ENCODE data around the gene RFK.

DNA sequence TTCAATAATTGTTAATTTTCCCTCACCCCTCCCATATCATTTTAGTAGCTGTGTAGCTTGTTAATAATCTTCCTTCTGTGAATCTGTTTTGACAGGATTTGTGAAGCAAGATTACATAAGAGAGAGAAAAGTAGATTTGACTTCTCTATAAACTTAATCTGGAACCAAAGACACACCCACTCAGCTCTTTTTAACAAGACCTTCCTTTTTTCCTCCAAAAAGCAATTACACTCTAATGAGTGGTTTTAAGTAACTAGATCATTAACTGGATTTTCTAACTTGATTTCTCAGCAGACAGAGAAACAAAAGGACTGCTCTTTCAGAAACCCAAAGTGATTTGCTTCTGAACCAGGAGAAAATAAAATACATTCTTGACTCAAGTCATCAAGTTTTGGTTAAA lies 21.9 kb downstream of the RFK start:
- no peak for TF ChIP-seq POLR2A (IDR thresholded peaks at IDR 0.05)
- TF ChIP-seq, protein P1, sequence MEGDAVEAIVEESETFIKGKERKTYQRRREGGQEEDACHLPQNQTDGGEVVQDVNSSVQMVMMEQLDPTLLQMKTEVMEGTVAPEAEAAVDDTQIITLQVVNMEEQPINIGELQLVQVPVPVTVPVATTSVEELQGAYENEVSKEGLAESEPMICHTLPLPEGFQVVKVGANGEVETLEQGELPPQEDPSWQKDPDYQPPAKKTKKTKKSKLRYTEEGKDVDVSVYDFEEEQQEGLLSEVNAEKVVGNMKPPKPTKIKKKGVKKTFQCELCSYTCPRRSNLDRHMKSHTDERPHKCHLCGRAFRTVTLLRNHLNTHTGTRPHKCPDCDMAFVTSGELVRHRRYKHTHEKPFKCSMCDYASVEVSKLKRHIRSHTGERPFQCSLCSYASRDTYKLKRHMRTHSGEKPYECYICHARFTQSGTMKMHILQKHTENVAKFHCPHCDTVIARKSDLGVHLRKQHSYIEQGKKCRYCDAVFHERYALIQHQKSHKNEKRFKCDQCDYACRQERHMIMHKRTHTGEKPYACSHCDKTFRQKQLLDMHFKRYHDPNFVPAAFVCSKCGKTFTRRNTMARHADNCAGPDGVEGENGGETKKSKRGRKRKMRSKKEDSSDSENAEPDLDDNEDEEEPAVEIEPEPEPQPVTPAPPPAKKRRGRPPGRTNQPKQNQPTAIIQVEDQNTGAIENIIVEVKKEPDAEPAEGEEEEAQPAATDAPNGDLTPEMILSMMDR (IDR thresholded peaks at IDR 0.05), result no peak

All from adrenal gland (tissue), 5 donors.